GM23248 (cell line): ENCODE measurements around the gene ICA1. TPM values are rescaled to one million over a fixed set of nuclear protein-coding genes. Genes with fewer than 3 reads are reported as not detected.
A peak's percentile ranks its signal among the peaks of the same experiment; 100 is the strongest.

ENCODE experiments used
- DNase-seq: peaks from one replicate; pipeline ENCODE4 v3.0.0-alpha.2; 2015
- H2AFZ ChIP-seq: fragments of 200-600 bp; sonication (generic); 2 replicates; pipeline ENCODE4 v1.6.1; 2016; ENCODE audit warnings: antibody characterized with exemption
- H3F3A ChIP-seq: fragments of 200-600 bp; sonication (generic); 2 replicates; pipeline ENCODE4 v1.6.1; 2016; ENCODE audit warnings: mild to moderate bottlenecking, antibody characterized with exemption, mixed run types; ENCODE audit not compliant: insufficient read depth
- H3K27ac ChIP-seq: fragments of 200-600 bp; sonication (generic); 2 replicates; pipeline ENCODE4 v1.5.1; 2016; ENCODE audit warnings: mild to moderate bottlenecking
- H3K27me3 ChIP-seq: fragments of 200-600 bp; sonication (generic); replicated peaks from 2 replicates; pipeline ENCODE4 v1.6.1; 2016; ENCODE audit warnings: mild to moderate bottlenecking; ENCODE audit not compliant: insufficient read depth
- H3K36me3 ChIP-seq: fragments of 200-600 bp; sonication (generic); 2 replicates; pipeline ENCODE4 v1.6.1; 2016; ENCODE audit warnings: low read depth, mild to moderate bottlenecking
- H3K4me1 ChIP-seq: fragments of 200-600 bp; sonication (generic); 2 replicates; pipeline ENCODE4 v1.6.1; 2016; ENCODE audit warnings: mild to moderate bottlenecking; ENCODE audit not compliant: insufficient read depth
- H3K4me2 ChIP-seq: fragments of 200-600 bp; sonication (generic); one replicate; pipeline ENCODE4 v1.6.1; 2016; ENCODE audit warnings: mild to moderate bottlenecking; ENCODE audit not compliant: unreplicated experiment
- H3K4me3 ChIP-seq: fragments of 200-600 bp; sonication (generic); 2 replicates; pipeline ENCODE4 v1.5.1; 2016; ENCODE audit warnings: mild to moderate bottlenecking
- H3K79me2 ChIP-seq: fragments of 200-600 bp; sonication (generic); 2 replicates; pipeline ENCODE4 v1.6.1; 2016; ENCODE audit warnings: mild to moderate bottlenecking; ENCODE audit not compliant: insufficient read depth
- H3K9ac ChIP-seq: fragments of 200-600 bp; sonication (generic); 2 replicates; pipeline ENCODE4 v1.6.1; 2016; ENCODE audit warnings: mild to moderate bottlenecking
- H3K9me2 ChIP-seq: fragments of 200-600 bp; sonication (generic); 2 replicates; pipeline ENCODE4 v1.6.1; 2016; ENCODE audit warnings: mixed run types, mild to moderate bottlenecking, moderate library complexity; ENCODE audit not compliant: insufficient read depth
- H3K9me3 ChIP-seq: fragments of 200-600 bp; sonication (generic); one replicate; pipeline ENCODE4 v1.6.1; 2017; ENCODE audit warnings: low read depth
- H4K20me1 ChIP-seq: fragments of 200-600 bp; sonication (generic); 2 replicates; pipeline ENCODE4 v1.6.0; 2016; ENCODE audit not compliant: insufficient read depth
- EZH2 ChIP-seq: fragments of 200-600 bp; sonication (generic); IDR thresholded peaks from 2 replicates; pipeline ENCODE4 v1.6.1; 2018; ENCODE audit warnings: antibody characterized with exemption, mild to moderate bottlenecking; ENCODE audit not compliant: insufficient read depth, poor library complexity, severe bottlenecking
- EZH2phosphoT487 ChIP-seq: fragments of 200-600 bp; sonication (generic); IDR thresholded peaks from 2 replicates; pipeline ENCODE4 v1.6.1; 2018; ENCODE audit warnings: antibody characterized with exemption, moderate library complexity, mild to moderate bottlenecking, low read depth; ENCODE audit not compliant: insufficient read depth
- WGBS, 2 experiments: methylation state at CpG; one replicate each; pipeline ENCODE4 v1.1.6; 2015 to 2017; ENCODE audit warnings: low lambda C conversion rate in 2 of 2, low coverage in 1 of 2; ENCODE audit errors: missing lambda C conversion rate in 2 of 2; 5-methylcytosine and 5-hydroxymethylcytosine counted together
- in situ Hi-C: fragments of 300-500 bp; cut with MboI; formaldehyde crosslinking; loops from 2 replicates; pipeline ENCODE4 v1.15.0; 2020
- polyA plus RNA-seq: library from polyadenylated mRNA; unstranded; fragments of >200 nt; fragmentation: Nextera tagmentation; extraction: Ambion mirVana; gene quantifications from 2 replicates; pipeline ENCODE4 v1.2.1, GENCODE V29; 2016
- total RNA-seq: library from RNA; depleted of rRNA; stranded (reverse); fragments of >200 nt; shearing (Covaris generic); gene quantifications from 2 replicates; pipeline ENCODE4 v1.2.3, GENCODE V29; 2014

ICA1 gene
- total and polyA plus RNA-seq, 2 experiments from 2014 or later: not detected

- no peaks in the 10 kb centered on the region for H3K27me3 ChIP-seq
- no peaks in the 10 kb centered on the region for H4K20me1 ChIP-seq
- no peaks in the 10 kb centered on the region for H3K36me3 ChIP-seq
- TF ChIP-seq EZH2: no peak
- no peak overlapping the region for H3K4me3 ChIP-seq
- in situ Hi-C loops: no loop called here
- no peaks in the 10 kb centered on the region for H3K9me3 ChIP-seq
- no peak overlapping the region for H3K27ac ChIP-seq
- 77 to 82% methylated on average over 4 of the region's 4 CpGs for WGBS, 2 experiments
- no peak overlapping the region for H3K9ac ChIP-seq
- H2AFZ ChIP-seq: no peak overlapping the region
- H3F3A ChIP-seq: no peaks in the 10 kb centered on the region
- DNase-seq: no peak
- no peak overlapping the region for H3K4me2 ChIP-seq
- H3K4me1 ChIP-seq: no peaks in the 10 kb centered on the region
- no peaks in the 10 kb centered on the region for H3K9me2 ChIP-seq
- no peaks in the 10 kb centered on the region for H3K79me2 ChIP-seq
Measured at GRCh38 chr7:8152489-8153192, 109.3 kb downstream of the ICA1 start.

DNA sequence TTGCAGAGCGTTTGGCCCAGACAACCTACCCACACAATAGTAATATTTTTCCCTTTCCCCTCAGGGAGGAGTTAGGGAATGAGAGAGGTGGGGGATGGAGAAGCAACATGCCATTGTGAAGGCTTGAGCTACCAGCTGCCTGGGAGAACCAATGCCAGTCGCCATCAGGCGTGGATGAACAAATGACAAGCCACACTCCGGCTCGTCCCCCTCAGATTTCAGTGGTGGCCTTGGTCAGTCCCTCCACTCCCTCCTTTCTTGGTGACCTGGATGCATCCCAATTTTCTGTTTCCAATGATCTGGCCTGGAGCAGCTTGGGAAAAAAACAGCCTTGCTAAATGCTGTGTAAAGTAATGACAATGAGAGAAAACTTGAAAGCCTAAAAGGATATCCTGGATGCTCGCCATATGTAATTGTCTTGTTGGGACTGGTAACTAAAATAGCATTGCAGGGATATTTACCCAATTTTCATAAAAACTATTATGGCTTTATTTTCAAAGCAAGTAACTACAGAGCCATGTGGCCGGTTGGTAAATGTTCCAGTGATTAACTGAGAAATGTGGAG, 110.7 kb downstream of the ICA1 start:
- TF ChIP-seq EZH2phosphoT487: no peak
- no peak for TF ChIP-seq EZH2
- H2AFZ ChIP-seq: no peak overlapping the region
- no peak for DNase-seq
- H3K79me2 ChIP-seq: no peaks in the 10 kb centered on the region
- no peaks in the 10 kb centered on the region for H3K27me3 ChIP-seq
- H3K9me2 ChIP-seq: no peaks in the 10 kb centered on the region
- in situ Hi-C loops: no loop called here
- no peak overlapping the region for H3K9ac ChIP-seq
- no peaks in the 10 kb centered on the region for H3F3A ChIP-seq
- H3K9me3 ChIP-seq: no peaks in the 10 kb centered on the region
- no peaks in the 10 kb centered on the region for H3K36me3 ChIP-seq
- H3K4me1 ChIP-seq: no peaks in the 10 kb centered on the region
- 52 to 58% methylated on average over 7 of the region's 7 CpGs for WGBS, 2 experiments
- no peak overlapping the region for H3K4me2 ChIP-seq
- no peaks in the 10 kb centered on the region for H4K20me1 ChIP-seq
- no peak overlapping the region for H3K27ac ChIP-seq
- no peak overlapping the region for H3K4me3 ChIP-seq

DNA sequence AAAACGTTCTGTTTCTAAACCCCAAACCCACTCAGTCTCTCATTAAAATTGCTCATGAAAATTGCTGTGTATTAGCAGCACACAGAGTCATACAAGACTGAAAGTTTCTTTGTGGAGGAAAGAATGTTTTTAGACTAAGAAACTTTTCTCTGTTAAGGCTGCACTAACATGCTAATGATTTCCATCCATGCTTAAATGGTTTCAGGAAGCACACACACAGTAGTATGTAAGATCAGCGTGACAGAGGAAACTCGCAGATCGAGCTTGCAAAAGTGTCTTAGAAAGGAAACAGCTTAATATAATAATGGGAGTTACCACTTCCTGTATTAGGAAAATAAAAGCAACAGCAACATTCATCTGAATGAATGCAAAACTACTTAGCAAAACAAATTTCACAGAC, 112.7 kb downstream of the ICA1 start:
- H4K20me1 ChIP-seq: no peaks in the 10 kb centered on the region
- 0 to 4% methylated on average over 4 of the region's 4 CpGs for WGBS, 2 experiments
- H3K4me1 ChIP-seq: no peaks in the 10 kb centered on the region
- DNase-seq: no peak
- no peaks in the 10 kb centered on the region for H3K9me3 ChIP-seq
- TF ChIP-seq EZH2phosphoT487: no peak
- no peak for TF ChIP-seq EZH2
- H3K27me3 ChIP-seq: no peaks in the 10 kb centered on the region
- peak overlapping the region; percentile 38 for H2AFZ ChIP-seq
- no peak overlapping the region for H3K9ac ChIP-seq
- no peak overlapping the region for H3K4me2 ChIP-seq
- no peaks in the 10 kb centered on the region for H3K36me3 ChIP-seq
- H3K27ac ChIP-seq: no peak overlapping the region
- no peak overlapping the region for H3K4me3 ChIP-seq
- no peaks in the 10 kb centered on the region for H3F3A ChIP-seq
- H3K79me2 ChIP-seq: no peaks in the 10 kb centered on the region
- in situ Hi-C loops: no loop called here
- H3K9me2 ChIP-seq: no peaks in the 10 kb centered on the region

DNA sequence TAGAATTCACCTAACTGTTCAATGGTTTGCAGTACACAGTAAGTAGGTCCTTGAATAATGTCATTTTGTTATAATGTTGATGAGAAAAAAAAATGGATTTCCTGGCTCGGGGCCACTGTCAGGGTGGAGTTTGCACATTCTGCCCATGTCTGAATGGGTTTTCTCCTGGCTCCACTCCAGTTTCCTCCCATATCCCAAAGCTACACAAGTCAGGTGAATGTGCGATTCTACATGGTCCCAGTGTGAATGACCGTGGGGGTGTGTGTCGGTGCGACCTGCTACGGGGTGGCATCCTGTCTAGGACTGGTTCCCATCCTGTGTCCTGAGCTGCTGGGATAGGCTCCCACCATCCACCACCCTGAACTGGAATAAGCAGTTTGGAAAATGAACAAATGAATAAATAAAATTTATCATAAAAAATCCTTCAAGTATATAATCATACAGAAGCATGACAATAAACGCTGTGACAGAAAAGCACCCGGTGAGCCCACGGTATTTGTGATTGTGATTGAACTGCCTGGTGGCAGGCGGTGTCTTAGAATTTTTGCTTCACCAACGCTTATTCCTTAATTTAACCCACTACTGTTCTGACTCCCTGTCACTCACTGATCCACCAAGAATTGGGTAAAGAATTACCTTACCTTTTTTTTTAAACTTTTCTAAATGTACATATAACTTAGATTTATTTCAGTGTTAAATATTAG, 114.1 kb downstream of the ICA1 start:
- H3K27ac ChIP-seq: no peak overlapping the region
- H3K9me2 ChIP-seq: no peaks in the 10 kb centered on the region
- H2AFZ ChIP-seq: no peak overlapping the region
- in situ Hi-C loops: no loop called here
- H4K20me1 ChIP-seq: no peaks in the 10 kb centered on the region
- H3K27me3 ChIP-seq: no peaks in the 10 kb centered on the region
- no peak overlapping the region for H3K9ac ChIP-seq
- WGBS, 2 experiments: 83 to 87% methylated on average over 11 of the region's 11 CpGs
- H3K4me2 ChIP-seq: no peak overlapping the region
- no peaks in the 10 kb centered on the region for H3K36me3 ChIP-seq
- H3K9me3 ChIP-seq: no peaks in the 10 kb centered on the region
- no peak overlapping the region for H3K4me3 ChIP-seq
- no peak for DNase-seq
- no peaks in the 10 kb centered on the region for H3F3A ChIP-seq
- no peaks in the 10 kb centered on the region for H3K4me1 ChIP-seq
- no peaks in the 10 kb centered on the region for H3K79me2 ChIP-seq
- no peak for TF ChIP-seq EZH2phosphoT487
- TF ChIP-seq EZH2: no peak
